Omental fat pad (tissue), 4 donors: ENCODE results near the gene MTARC2. TPM values are rescaled to one million over a fixed set of nuclear protein-coding genes. Genes with fewer than 3 reads are reported as not detected.
"Not testable (repeated sequence)": the region's sequence is repeated elsewhere in the genome, so short reads cannot be mapped to it uniquely, and the experiment has no call there.

ENCODE experiments used
- ATAC-seq: fragments of 150-250 bp; one replicate; pipeline ENCODE4 v1.9.1; 2016; ENCODE audit warnings: mild to moderate bottlenecking, moderate library complexity; ENCODE audit not compliant: low FRiP score
- DNase-seq: peaks from one replicate; pipeline ENCODE4 v3.0.0-alpha.2; 2019; ENCODE audit warnings: low spot score
- CTCF ChIP-seq, 3 donors: fragments of 450-650 bp; IDR thresholded peaks; one replicate each; pipeline ENCODE4 v1.5.1; 2016 to 2017; ENCODE audit warnings: antibody characterized with exemption in 3 of 3, mild to moderate bottlenecking in 3 of 3, moderate library complexity in 2 of 3
- total RNA-seq, 4 donors: library from RNA; depleted of rRNA; stranded (reverse); fragments of >200 nt; gene quantifications; one replicate each; pipeline ENCODE4 v1.1.0, GENCODE V29; 2016

MTARC2 gene
- total RNA-seq, 4 donors from 2014 or later = 15.7 to 31.6 (median 26.7) TPM

GRCh38 chr1:220732621-220733020 is 15.5 kb upstream of the MTARC2 start:
- TF ChIP-seq CTCF (IDR thresholded peaks at IDR 0.05) = no peak
- DNase-seq = no peak

GRCh38 chr1:220733086-220733601 is 15.0 kb upstream of the MTARC2 start:
- peak; percentile 59 for DNase-seq
- peak; percentile 97 for ATAC-seq
- TF ChIP-seq CTCF (IDR thresholded peaks at IDR 0.05) = peak in 2 of 3 donors; percentile 24 to 26

More at GRCh38 chr1:220732621-220733020, 15.5 kb upstream of the MTARC2 start:
- ATAC-seq = no peak

- ATAC-seq (peak; percentile 78), DNase-seq (no peak)
- no peak for TF ChIP-seq CTCF (IDR thresholded peaks at IDR 0.05)
Observed at GRCh38 chr1:220734571-220735326, 13.4 kb upstream of the MTARC2 start.

DNA sequence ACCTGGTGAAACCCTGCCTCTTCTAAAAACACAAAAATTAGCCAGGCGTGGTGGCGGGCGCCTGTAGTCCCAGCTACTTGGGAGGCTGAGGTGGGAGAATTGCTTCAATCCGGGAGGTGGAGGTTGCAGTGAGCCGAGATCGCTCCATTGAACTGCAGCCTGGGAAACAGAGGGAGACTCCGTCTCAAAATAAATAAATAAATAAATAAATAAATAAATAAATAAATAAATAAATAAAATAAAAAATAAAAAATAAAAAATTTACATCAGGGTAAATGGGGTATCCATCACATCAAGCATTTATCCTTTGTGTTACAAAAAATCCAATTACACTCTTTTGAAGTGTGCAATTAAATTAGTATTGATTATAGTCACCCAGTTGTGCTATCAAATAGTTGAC is 11.8 kb upstream of the MTARC2 start:
- not testable (repeated sequence) for DNase-seq, ATAC-seq

DNA sequence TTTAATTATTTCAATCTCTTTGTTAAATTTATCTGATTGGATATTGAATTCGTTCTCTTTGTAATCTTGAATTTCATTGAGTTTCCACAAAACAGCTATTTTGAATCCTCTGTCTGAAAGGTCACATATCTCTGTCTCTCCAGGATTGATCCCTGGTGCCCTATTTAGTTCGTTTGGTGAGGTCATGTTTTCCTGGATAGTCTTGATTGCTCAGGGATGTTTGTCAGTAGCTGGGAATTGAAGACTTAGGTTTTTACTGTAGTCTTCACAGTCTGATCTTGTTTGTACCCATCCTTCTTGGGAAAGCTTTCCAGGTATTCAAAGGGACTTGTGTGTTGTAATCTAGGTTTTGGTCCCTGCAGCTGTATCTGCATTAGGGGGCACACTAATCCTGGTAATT is 6.8 kb upstream of the MTARC2 start:
- DNase-seq = no peak

GRCh38 chr1:220741825-220742224 is 6.3 kb upstream of the MTARC2 start:
- ATAC-seq (no peak), DNase-seq (no peak)

More for the DNA sequence above, 6.8 kb upstream of the MTARC2 start:
- no peak for ATAC-seq
- TF ChIP-seq CTCF (IDR thresholded peaks at IDR 0.05) = no peak

GRCh38 chr1:220742520-220742919 is 5.6 kb upstream of the MTARC2 start:
- no peak for ATAC-seq
- DNase-seq = no peak

More at GRCh38 chr1:220741825-220742224, 6.3 kb upstream of the MTARC2 start:
- TF ChIP-seq CTCF (IDR thresholded peaks at IDR 0.05) = no peak

More at GRCh38 chr1:220742520-220742919, 5.6 kb upstream of the MTARC2 start:
- TF ChIP-seq CTCF (IDR thresholded peaks at IDR 0.05) = no peak
